ENCODE measurements around the gene IQCK. TPM values are rescaled to one million over a fixed set of nuclear protein-coding genes. Genes with fewer than 3 reads are reported as not detected.
A peak's percentile ranks its signal among the peaks of the same experiment; 100 is the strongest.

Gene IQCK
- total and polyA plus RNA-seq, 2 donors (not counting 1 experiment from before 2014, with no cell fraction given) = 4.6 to 9.9 TPM

GRCh38 chr16:19830902-19831560, 113.0 kb downstream of the IQCK start:
- DNase-seq (ENCODE audit: low read depth in 2 of 2) = no peak
- Histone ChIP-seq H3K4me3 (replicated peaks in 1 of 4; ENCODE audit: control extremely low read depth in 1 of 4, insufficient read depth in 1 of 4, low read depth in 3 of 4, low read length in 4 of 4) (no peak overlapping the region), H4K20me1 (ENCODE audit: control insufficient read depth, extremely low read depth, insufficient read depth, low read length) (no peaks in the 10 kb centered on the region), H3K27me3 (ENCODE audit: control insufficient read depth, insufficient read depth, low read length) (no peaks in the 10 kb centered on the region), H3K9ac (ENCODE audit: insufficient read depth, low read length) (no peak overlapping the region), H3K4me1 (ENCODE audit: control insufficient read depth, extremely low read depth, insufficient read depth, low read length) (no peaks in the 10 kb centered on the region), H3K4me2 (ENCODE audit: extremely low read depth, insufficient read depth, low read length) (no peak overlapping the region), H3K27ac (ENCODE audit: insufficient read depth, low read length) (no peak overlapping the region), H3K79me2 (ENCODE audit: control insufficient read depth, insufficient read depth, low read length) (no peaks in the 10 kb centered on the region), H3K9me3 (ENCODE audit: control insufficient read depth, insufficient read depth, low read depth, low read length) (no peaks in the 10 kb centered on the region), H2AFZ (ENCODE audit: low read length) (no peak overlapping the region), H3K36me3 (ENCODE audit: control insufficient read depth, insufficient read depth, low read length) (no peaks in the 10 kb centered on the region)
- no peak for TF ChIP-seq CTCF (conservative IDR thresholded peaks at IDR 0.05 in 1 of 2, IDR thresholded peaks at IDR 0.05 in 1 of 2; ENCODE audit: low read depth in 1 of 2, low read length in 2 of 2)
- no peak for TF ChIP-seq EZH2 (IDR thresholded peaks at IDR 0.05; ENCODE audit: low read length, missing control alignments)

- DNase-seq (ENCODE audit: low read depth in 2 of 2) = peak; percentile 74 to 88
- H3K79me2 ChIP-seq (ENCODE audit: control insufficient read depth, insufficient read depth, low read length) = no peaks in the 10 kb centered on the region
- no peak overlapping the region for H3K4me2 ChIP-seq (ENCODE audit: extremely low read depth, insufficient read depth, low read length)
- no peaks in the 10 kb centered on the region for H3K36me3 ChIP-seq (ENCODE audit: control insufficient read depth, insufficient read depth, low read length)
- H4K20me1 ChIP-seq (ENCODE audit: control insufficient read depth, extremely low read depth, insufficient read depth, low read length) = no peaks in the 10 kb centered on the region
- peaks cover 3% of the 10 kb centered on the region for H3K4me1 ChIP-seq (ENCODE audit: control insufficient read depth, extremely low read depth, insufficient read depth, low read length)
- no peak overlapping the region for H3K27ac ChIP-seq (ENCODE audit: insufficient read depth, low read length)
- no peaks in the 10 kb centered on the region for H3K9me3 ChIP-seq (ENCODE audit: control insufficient read depth, insufficient read depth, low read depth, low read length)
- H3K4me3 ChIP-seq (replicated peaks in 1 of 4; ENCODE audit: control extremely low read depth in 1 of 4, insufficient read depth in 1 of 4, low read depth in 3 of 4, low read length in 4 of 4) = no peak overlapping the region
- no peak overlapping the region for H2AFZ ChIP-seq (ENCODE audit: low read length)
- H3K27me3 ChIP-seq (ENCODE audit: control insufficient read depth, insufficient read depth, low read length) = no peaks in the 10 kb centered on the region
- H3K9ac ChIP-seq (ENCODE audit: insufficient read depth, low read length) = no peak overlapping the region
- TF ChIP-seq CTCF (conservative IDR thresholded peaks at IDR 0.05 in 1 of 2, IDR thresholded peaks at IDR 0.05 in 1 of 2; ENCODE audit: low read depth in 1 of 2, low read length in 2 of 2) (no peak), EZH2 (IDR thresholded peaks at IDR 0.05; ENCODE audit: low read length, missing control alignments) (no peak)
Measured at GRCh38 chr16:19831678-19832077, 113.6 kb downstream of the IQCK start.

GRCh38 chr16:19833176-19833575, 115.1 kb downstream of the IQCK start:
- no peaks in the 10 kb centered on the region for H3K27me3 ChIP-seq (ENCODE audit: control insufficient read depth, insufficient read depth, low read length)
- no peaks in the 10 kb centered on the region for H3K36me3 ChIP-seq (ENCODE audit: control insufficient read depth, insufficient read depth, low read length)
- H3K9me3 ChIP-seq (ENCODE audit: control insufficient read depth, insufficient read depth, low read depth, low read length) = no peaks in the 10 kb centered on the region
- no peaks in the 10 kb centered on the region for H4K20me1 ChIP-seq (ENCODE audit: control insufficient read depth, extremely low read depth, insufficient read depth, low read length)
- no peak overlapping the region for H3K4me3 ChIP-seq (replicated peaks in 1 of 4; ENCODE audit: control extremely low read depth in 1 of 4, insufficient read depth in 1 of 4, low read depth in 3 of 4, low read length in 4 of 4)
- H3K4me1 ChIP-seq (ENCODE audit: control insufficient read depth, extremely low read depth, insufficient read depth, low read length) = peaks cover 3% of the 10 kb centered on the region
- peak in 1 of 2 donors; percentile 46 for DNase-seq (ENCODE audit: low read depth in 2 of 2)
- H3K4me2 ChIP-seq (ENCODE audit: extremely low read depth, insufficient read depth, low read length) = no peak overlapping the region
- TF ChIP-seq CTCF (conservative IDR thresholded peaks at IDR 0.05 in 1 of 2, IDR thresholded peaks at IDR 0.05 in 1 of 2; ENCODE audit: low read depth in 1 of 2, low read length in 2 of 2) (no peak), EZH2 (IDR thresholded peaks at IDR 0.05; ENCODE audit: low read length, missing control alignments) (no peak)
- no peak overlapping the region for H2AFZ ChIP-seq (ENCODE audit: low read length)
- no peak overlapping the region for H3K27ac ChIP-seq (ENCODE audit: insufficient read depth, low read length)
- H3K79me2 ChIP-seq (ENCODE audit: control insufficient read depth, insufficient read depth, low read length) = no peaks in the 10 kb centered on the region
- no peak overlapping the region for H3K9ac ChIP-seq (ENCODE audit: insufficient read depth, low read length)

Data from fibroblast of lung (primary cell).